Activated CD4-positive, alpha-beta memory T cell treated with anti-CD3 and anti-CD28 coated beads for 36 hours (primary cell): Measurements from ENCODE around the gene TNIK. TPM values are rescaled to one million over a fixed set of nuclear protein-coding genes. Genes with fewer than 3 reads are reported as not detected.
A peak's percentile ranks its signal among the peaks of the same experiment; 100 is the strongest.

ENCODE experiments used
- CTCF ChIA-PET: fragments of 350-600 bp; sonication (Branson Sonifier 250); formaldehyde crosslinking; loops from one replicate; lab custom pipeline; 2021; ENCODE audit warnings: antibody characterized with exemption, inconsistent platforms; lab: Charles Lee
- POLR2A ChIA-PET: fragments of 350-600 bp; sonication (Branson Sonifier 250); formaldehyde crosslinking; loops from one replicate; lab custom pipeline; 2021; ENCODE audit warnings: antibody characterized with exemption; lab: Charles Lee
- DNase-seq: peaks from one replicate; pipeline ENCODE4 v3.0.0-alpha.2; 2020
- H3K27ac Mint-ChIP-seq: one replicate; pipeline ENCODE4 v1.8.0; 2021; ENCODE audit warnings: mixed read lengths
- H3K27me3 Mint-ChIP-seq: one replicate; pipeline ENCODE4 v1.8.0; 2021; ENCODE audit warnings: mixed read lengths
- H3K36me3 Mint-ChIP-seq: one replicate; pipeline ENCODE4 v1.8.0; 2021; ENCODE audit warnings: mixed read lengths
- H3K4me1 Mint-ChIP-seq: one replicate; pipeline ENCODE4 v1.8.0; 2021; ENCODE audit warnings: low read depth, mixed read lengths
- H3K4me3 Mint-ChIP-seq: one replicate; pipeline ENCODE4 v1.8.0; 2021; ENCODE audit warnings: mild to moderate bottlenecking, mixed read lengths
- H3K9me3 Mint-ChIP-seq: one replicate; pipeline ENCODE4 v1.8.0; 2021; ENCODE audit warnings: mixed read lengths
- intact Hi-C: fragments of 100-400 bp; cut with micrococcal nuclease; formaldehyde crosslinking; loops from one replicate; pipeline ENCODE4 v1.15.1; 2023
- total RNA-seq, 2 experiments: library from RNA; stranded (reverse); gene quantifications; one replicate each; pipeline ENCODE4 v1.2.3, GENCODE V29; 2021

The TNIK gene
- total RNA-seq, 2 experiments from 2014 or later = 22.4 to 27.1 TPM

DNA sequence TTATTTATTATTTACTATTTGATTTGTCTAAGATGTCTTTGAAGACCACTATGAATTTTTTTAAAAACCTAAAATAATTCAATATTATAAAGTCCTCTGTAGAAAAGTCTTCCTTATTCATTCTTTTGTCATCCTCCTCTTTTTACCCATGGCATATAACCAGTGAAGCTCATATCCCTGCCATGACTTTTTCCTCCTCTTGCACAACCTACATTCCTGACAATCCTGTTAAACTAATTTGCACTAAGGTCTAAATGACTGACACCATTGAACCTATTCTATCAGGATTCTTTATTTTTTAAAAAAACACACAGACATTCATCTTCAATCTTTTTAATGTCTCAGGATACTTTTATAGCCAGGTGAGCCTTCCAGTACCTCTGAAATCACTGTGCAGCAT is 273.8 kb downstream of the TNIK start:
- Mint-ChIP-seq H3K9me3 (no peaks in the 10 kb centered on the region), H3K27me3 (no peaks in the 10 kb centered on the region), H3K4me1 (peaks cover 44% of the 10 kb centered on the region), H3K4me3 (no peak overlapping the region), H3K36me3 (peaks cover 5% of the 10 kb centered on the region), H3K27ac (no peak overlapping the region)
- CTCF ChIA-PET = interaction anchor here (0.7 to 2.5 kb wide), 13 partner anchors 12 to 384 kb away, joined by 3 to 17 read pairs (median 3); no protein-coding TSS in a partner anchor
- no peak for DNase-seq
- POLR2A ChIA-PET = no interaction called here
- intact Hi-C loops = loop anchor here (5.0 kb wide), 1 partner anchor 41 kb away; no protein-coding TSS in a partner anchor

DNA sequence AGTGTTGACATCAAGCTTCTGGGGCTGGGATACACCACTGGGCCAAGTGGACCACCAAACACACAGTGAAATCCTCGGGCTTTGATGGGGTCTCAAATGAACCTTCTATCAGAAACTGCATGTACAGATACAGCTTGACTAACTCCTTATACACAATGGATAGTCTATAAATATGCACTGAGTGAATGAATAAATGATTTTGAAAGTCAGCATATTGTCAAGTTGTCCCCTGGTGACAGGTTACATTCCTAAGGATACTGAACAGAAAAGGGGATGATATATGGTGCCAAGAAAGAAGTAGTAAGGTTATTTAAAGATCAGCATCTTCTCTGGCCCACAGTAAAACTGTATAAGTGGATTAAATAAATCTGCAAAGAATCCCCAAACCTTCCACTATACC is 274.2 kb downstream of the TNIK start:
- intact Hi-C loops = loop anchor here (2.0 to 5.0 kb wide), 2 partner anchors 19 to 41 kb away; no protein-coding TSS in a partner anchor
- no peak for DNase-seq
- no peak overlapping the region for H3K27ac Mint-ChIP-seq
- no peak overlapping the region for H3K4me3 Mint-ChIP-seq
- ChIA-PET POLR2A (no interaction called here), CTCF (interaction anchor here (0.7 to 2.5 kb wide), 5 partner anchors 16 to 381 kb away, joined by 3 to 17 read pairs (median 3); no protein-coding TSS in a partner anchor)
- H3K9me3 Mint-ChIP-seq = no peaks in the 10 kb centered on the region
- no peaks in the 10 kb centered on the region for H3K27me3 Mint-ChIP-seq
- H3K36me3 Mint-ChIP-seq = peaks cover 5% of the 10 kb centered on the region
- peaks cover 44% of the 10 kb centered on the region for H3K4me1 Mint-ChIP-seq

DNA sequence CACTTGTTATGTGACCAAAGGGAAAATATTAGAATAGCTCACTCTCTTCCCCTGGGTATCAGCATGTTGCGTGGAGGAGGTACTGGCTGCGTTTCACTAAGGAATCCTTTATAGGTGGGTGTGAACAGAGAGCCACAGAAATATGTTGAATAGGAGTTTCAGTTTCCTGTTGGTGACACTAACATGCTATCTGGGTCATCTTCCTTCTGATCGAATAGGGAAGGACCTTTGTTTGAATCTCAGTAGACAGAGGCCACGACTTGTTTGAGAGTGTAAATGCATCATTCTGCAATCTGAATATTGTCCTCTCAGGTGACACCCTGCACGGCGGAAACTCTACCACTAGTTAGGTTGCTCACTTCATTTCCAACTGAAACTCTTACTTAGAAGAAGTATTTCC is 275.8 kb downstream of the TNIK start:
- DNase-seq = peak; percentile 53
- peaks cover 1% of the 10 kb centered on the region for H3K36me3 Mint-ChIP-seq
- peak overlapping the region; percentile 23 for H3K27ac Mint-ChIP-seq
- intact Hi-C loops = loop anchor here (2.0 kb wide), 1 partner anchor 18 kb away; no protein-coding TSS in a partner anchor
- CTCF ChIA-PET = interaction anchor here (1.0 kb wide), 1 partner anchor 65 kb away, joined by 3 read pairs; no protein-coding TSS in a partner anchor
- POLR2A ChIA-PET = no interaction called here
- peaks cover 40% of the 10 kb centered on the region for H3K4me1 Mint-ChIP-seq
- no peaks in the 10 kb centered on the region for H3K27me3 Mint-ChIP-seq
- H3K9me3 Mint-ChIP-seq = no peaks in the 10 kb centered on the region
- no peak overlapping the region for H3K4me3 Mint-ChIP-seq

DNA sequence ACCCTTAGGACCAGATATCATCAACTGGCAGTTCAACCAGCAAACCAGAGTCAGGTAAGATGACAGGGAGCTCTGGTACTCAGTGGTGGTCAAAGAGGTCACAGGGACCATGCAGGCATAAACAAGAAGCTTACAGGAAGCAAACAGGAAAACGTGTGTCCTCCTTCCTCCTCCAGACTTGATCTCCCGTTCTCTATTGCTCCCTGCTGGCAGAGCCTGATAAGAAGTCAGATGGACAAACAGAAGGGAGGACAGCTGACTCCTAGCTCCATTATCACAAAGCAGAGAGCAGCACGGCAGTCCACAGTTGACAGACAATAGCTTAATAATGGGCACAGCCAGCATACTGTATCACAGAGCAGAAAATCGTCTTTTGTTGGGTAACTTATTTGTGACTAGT is 277.2 kb downstream of the TNIK start:
- Mint-ChIP-seq H3K4me3 (no peak overlapping the region), H3K9me3 (no peaks in the 10 kb centered on the region), H3K36me3 (peaks cover 4% of the 10 kb centered on the region), H3K4me1 (peaks cover 43% of the 10 kb centered on the region), H3K27ac (no peak overlapping the region), H3K27me3 (no peaks in the 10 kb centered on the region)
- POLR2A ChIA-PET = no interaction called here
- intact Hi-C loops = no loop called here
- no peak for DNase-seq
- CTCF ChIA-PET = no interaction called here

DNA sequence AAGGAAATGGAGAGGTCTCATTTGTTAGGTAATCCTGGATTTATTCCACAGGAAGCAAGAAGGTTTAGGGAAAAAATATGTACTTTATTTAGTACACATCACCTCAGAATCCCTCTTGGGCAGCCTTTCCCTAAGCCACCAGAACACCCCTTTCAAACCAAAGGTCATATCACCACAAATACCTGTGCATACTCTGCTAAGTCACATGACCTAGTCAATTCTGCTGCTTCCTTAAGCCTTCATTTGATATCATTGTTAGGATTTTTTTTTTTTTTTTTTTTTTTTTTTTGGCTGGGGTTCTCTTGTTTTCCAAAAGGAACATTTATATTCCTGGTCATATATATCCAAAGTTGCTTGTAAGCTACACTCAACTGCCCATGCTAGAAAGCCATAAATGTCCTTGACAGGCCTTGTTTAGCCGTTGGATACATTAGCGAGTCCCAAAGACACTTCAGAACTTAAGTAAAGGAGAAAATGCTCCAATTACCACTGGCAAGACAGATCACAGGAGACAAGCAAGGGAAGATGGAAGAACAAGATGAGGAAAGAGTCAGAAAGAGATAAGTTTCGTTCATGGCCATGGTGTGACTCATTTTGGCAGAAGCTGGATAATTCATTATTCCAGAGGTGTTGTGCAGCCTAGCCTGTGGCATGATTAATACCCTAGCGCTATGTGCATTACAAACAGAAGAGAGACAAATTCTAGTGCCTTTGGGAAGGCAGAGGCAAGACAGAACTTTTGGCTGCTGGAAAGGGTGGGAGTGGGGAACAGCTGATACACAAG is 278.1 kb downstream of the TNIK start:
- ChIA-PET POLR2A (no interaction called here), CTCF (interaction anchor here (1.4 kb wide), 1 partner anchor 384 kb away, joined by 3 read pairs; no protein-coding TSS in a partner anchor)
- no peak overlapping the region for H3K27ac Mint-ChIP-seq
- intact Hi-C loops = no loop called here
- H3K4me3 Mint-ChIP-seq = no peak overlapping the region
- peaks cover 10% of the 10 kb centered on the region for H3K36me3 Mint-ChIP-seq
- DNase-seq = no peak
- no peaks in the 10 kb centered on the region for H3K9me3 Mint-ChIP-seq
- no peaks in the 10 kb centered on the region for H3K27me3 Mint-ChIP-seq
- peaks cover 44% of the 10 kb centered on the region for H3K4me1 Mint-ChIP-seq

DNA sequence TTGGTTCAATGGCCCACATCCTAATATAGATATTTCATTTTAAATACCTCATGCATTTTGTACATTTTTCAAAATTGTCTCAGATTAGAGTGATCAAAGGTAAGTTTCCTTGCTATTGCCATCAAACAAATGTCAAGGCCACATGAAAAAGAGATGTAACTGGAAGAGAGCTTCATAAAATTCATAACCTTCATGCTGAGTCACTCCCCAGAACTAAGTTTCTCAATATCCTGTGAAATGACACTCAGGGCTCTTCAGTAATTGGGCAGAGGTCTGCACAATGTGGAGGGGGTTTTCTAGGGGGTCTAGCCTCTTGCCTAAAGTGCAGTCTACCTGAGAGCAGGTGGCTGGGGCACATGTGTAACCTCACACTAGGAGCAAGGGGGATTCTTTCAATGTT is 281.5 kb downstream of the TNIK start:
- ChIA-PET CTCF (no interaction called here), POLR2A (no interaction called here)
- H3K4me1 Mint-ChIP-seq = peaks cover 41% of the 10 kb centered on the region
- intact Hi-C loops = no loop called here
- no peak overlapping the region for H3K4me3 Mint-ChIP-seq
- H3K27me3 Mint-ChIP-seq = no peaks in the 10 kb centered on the region
- DNase-seq = no peak
- H3K9me3 Mint-ChIP-seq = no peaks in the 10 kb centered on the region
- H3K36me3 Mint-ChIP-seq = peaks cover 22% of the 10 kb centered on the region
- peak overlapping the region; percentile 36 for H3K27ac Mint-ChIP-seq

DNA sequence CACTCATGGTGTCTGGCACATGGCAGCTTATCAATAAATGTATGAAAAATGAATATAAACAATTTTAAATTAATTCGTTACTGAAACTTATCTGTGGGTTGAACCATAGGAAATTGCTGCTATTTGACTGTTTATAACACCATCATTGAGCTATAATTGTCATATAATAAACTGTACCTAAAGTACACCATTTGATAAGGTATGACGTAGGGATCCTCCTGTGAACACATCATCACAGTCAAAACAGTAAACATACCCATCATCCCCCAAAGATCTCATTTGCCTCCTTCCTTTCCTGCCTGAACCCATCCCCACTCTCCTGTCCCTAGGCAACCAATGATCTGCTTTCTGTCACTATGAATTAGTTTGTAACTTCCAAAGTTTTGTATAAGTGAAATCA is 282.7 kb downstream of the TNIK start:
- peaks cover 41% of the 10 kb centered on the region for H3K4me1 Mint-ChIP-seq
- intact Hi-C loops = no loop called here

DNA sequence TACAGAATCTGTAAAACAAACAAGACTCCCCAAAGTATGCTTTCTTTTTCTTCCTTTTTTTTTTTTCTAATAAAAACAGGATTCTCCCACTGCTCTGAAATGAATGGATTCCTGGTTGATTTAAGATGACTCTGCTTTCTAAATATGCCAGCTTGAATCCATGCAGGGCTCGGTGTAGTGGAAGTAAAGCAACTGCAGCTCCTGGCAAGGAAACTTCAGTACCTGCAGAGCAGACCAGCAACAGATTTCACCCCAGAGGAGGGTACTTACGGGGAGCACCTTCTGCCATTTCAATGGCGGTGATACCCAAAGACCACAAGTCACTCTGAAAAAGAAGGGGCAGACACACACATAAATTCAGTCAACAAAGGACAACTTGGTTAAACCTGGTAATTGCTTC is 283.1 kb downstream of the TNIK start:
- H3K27ac Mint-ChIP-seq = no peak overlapping the region
- H3K36me3 Mint-ChIP-seq = peaks cover 25% of the 10 kb centered on the region
- ChIA-PET CTCF (interaction anchor here (1.0 kb wide), 1 partner anchor 14 kb away, joined by 3 read pairs; no protein-coding TSS in a partner anchor), POLR2A (no interaction called here)
- H3K27me3 Mint-ChIP-seq = no peaks in the 10 kb centered on the region
- DNase-seq = no peak
- no peak overlapping the region for H3K4me3 Mint-ChIP-seq
- H3K4me1 Mint-ChIP-seq = peaks cover 41% of the 10 kb centered on the region
- intact Hi-C loops = no loop called here
- H3K9me3 Mint-ChIP-seq = no peaks in the 10 kb centered on the region

More for the DNA sequence above, 282.7 kb downstream of the TNIK start:
- ChIA-PET CTCF (interaction anchor here (1.0 kb wide), 1 partner anchor 15 kb away, joined by 3 read pairs; no protein-coding TSS in a partner anchor), POLR2A (no interaction called here)
- DNase-seq = no peak
- Mint-ChIP-seq H3K36me3 (peaks cover 23% of the 10 kb centered on the region), H3K27ac (no peak overlapping the region), H3K4me3 (no peak overlapping the region), H3K9me3 (no peaks in the 10 kb centered on the region), H3K27me3 (no peaks in the 10 kb centered on the region)

DNA sequence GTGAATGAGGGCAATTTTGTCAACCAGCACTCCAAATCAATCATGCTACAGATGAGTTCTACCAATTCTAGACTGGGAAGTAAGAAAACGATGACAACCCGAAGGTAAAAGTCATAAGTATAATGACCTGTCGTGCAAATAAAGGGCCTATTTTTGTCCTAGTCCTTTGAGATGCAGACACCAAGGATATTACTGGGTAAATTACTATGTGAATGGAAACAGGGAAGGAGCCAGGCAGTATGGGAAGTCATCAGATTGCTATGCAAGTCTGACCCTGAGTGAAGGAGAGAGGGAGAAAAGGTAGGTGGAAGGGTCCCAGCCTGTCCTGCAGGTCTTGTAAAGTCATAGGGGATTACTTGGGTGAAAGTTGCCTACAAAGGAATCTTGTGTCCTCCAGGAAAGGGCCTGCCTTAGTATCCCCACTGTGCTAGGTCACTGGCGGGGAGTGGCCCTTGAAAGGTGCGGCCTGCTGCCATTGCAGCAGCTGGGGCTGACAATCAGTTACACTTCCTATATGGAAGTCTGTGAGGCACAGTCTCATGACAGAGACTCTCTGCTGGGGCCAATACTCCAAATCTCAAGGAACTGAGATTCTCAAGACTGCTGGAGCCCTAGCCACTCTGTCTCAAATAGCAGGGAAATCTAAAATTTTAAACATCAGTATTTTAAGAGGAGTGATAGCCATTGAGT is 283.8 kb downstream of the TNIK start:
- Mint-ChIP-seq H3K27ac (no peak overlapping the region), H3K4me3 (no peak overlapping the region), H3K27me3 (no peaks in the 10 kb centered on the region), H3K9me3 (no peaks in the 10 kb centered on the region), H3K36me3 (peaks cover 26% of the 10 kb centered on the region), H3K4me1 (peaks cover 41% of the 10 kb centered on the region)
- POLR2A ChIA-PET = no interaction called here
- CTCF ChIA-PET = no interaction called here
- intact Hi-C loops = no loop called here
- DNase-seq = no peak

DNA sequence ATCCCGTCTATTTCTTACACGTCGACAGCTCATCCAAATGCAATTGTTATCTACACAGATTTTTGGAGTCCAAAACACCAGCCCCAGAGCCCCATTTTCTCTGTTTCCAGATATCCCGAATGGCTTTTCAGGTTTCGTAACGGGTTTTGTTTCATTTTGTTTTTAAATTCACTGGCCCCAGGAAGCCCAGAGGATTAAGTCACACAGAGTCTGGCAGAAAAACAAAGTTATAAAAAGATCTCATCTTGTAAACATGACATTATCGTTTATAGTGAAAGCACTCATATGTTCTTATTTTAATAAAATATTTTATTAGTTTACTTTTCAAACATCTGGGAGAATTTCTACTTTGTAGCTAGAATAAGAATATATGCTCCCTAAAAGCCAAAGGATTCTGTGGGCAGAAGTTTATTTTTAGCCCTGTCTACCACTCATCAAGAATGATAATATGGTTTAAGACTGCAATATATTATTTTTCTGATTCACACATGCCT is 284.4 kb downstream of the TNIK start:
- Mint-ChIP-seq H3K36me3 (peaks cover 28% of the 10 kb centered on the region), H3K27ac (no peak overlapping the region)
- POLR2A ChIA-PET = no interaction called here

DNA sequence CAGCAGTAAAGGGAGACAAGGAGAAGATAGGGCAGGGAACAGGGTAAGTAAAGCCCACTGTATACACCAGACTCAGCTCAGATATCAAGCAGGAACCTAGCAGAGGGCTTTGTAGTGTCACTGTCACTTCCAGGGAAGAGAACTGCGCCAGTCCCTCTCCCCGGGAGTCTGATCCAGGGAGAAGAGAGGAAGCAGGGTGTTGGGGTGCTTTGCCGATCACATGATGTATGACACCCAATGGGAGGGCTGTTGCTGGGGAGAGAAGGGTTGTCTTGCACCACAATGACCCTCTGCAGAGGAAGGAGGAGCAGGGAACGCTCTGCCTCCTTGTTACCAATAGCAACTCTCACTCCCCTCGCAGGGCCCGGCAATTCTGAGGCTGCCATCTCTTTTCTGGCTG is 286.5 kb downstream of the TNIK start:
- ChIA-PET CTCF (no interaction called here), POLR2A (no interaction called here)
- Mint-ChIP-seq H3K4me3 (no peak overlapping the region), H3K27me3 (no peaks in the 10 kb centered on the region), H3K36me3 (peaks cover 25% of the 10 kb centered on the region), H3K27ac (no peak overlapping the region), H3K4me1 (peaks cover 28% of the 10 kb centered on the region), H3K9me3 (no peaks in the 10 kb centered on the region)
- no peak for DNase-seq
- intact Hi-C loops = no loop called here

More for the DNA sequence above, 284.4 kb downstream of the TNIK start:
- no peaks in the 10 kb centered on the region for H3K27me3 Mint-ChIP-seq
- H3K4me3 Mint-ChIP-seq = no peak overlapping the region
- no peaks in the 10 kb centered on the region for H3K9me3 Mint-ChIP-seq
- intact Hi-C loops = no loop called here
- CTCF ChIA-PET = interaction anchor here (1.1 to 1.4 kb wide), 2 partner anchors 12 to 391 kb away, joined by 3 to 5 read pairs; no protein-coding TSS in a partner anchor
- H3K4me1 Mint-ChIP-seq = peaks cover 41% of the 10 kb centered on the region
- DNase-seq = no peak

DNA sequence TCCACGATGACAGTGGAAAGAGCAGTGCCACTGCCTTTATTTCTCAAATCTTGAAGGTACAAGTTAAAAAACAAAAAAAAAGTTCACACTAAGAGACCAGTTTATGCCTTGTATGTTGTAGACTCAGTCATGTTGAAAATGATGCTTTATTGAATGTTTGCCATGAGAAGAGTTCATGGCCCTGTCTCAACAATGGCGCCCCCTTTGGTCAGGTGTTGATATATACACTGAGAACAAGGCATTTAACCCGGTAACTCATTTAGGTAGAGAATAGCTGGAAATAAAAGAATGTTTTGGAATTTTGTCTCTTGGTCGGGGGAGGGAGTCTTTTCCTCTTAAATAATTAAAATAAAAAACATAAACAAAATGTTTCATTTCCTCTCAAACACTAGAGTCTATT is 288.1 kb downstream of the TNIK start:
- ChIA-PET POLR2A (no interaction called here), CTCF (interaction anchor here (0.7 to 2.4 kb wide), 3 partner anchors 9 to 394 kb away, joined by 3 to 8 read pairs (median 4); no protein-coding TSS in a partner anchor)
- H3K9me3 Mint-ChIP-seq = no peaks in the 10 kb centered on the region
- H3K36me3 Mint-ChIP-seq = peaks cover 23% of the 10 kb centered on the region
- peaks cover 19% of the 10 kb centered on the region for H3K4me1 Mint-ChIP-seq
- no peak overlapping the region for H3K27ac Mint-ChIP-seq
- H3K4me3 Mint-ChIP-seq = no peak overlapping the region
- no peaks in the 10 kb centered on the region for H3K27me3 Mint-ChIP-seq
- intact Hi-C loops = no loop called here
- no peak for DNase-seq
